Measurements from ENCODE around the gene SALL4. TPM values are rescaled to one million over a fixed set of nuclear protein-coding genes. Genes with fewer than 3 reads are reported as not detected.
"Not testable (repeated sequence)": the region's sequence is repeated elsewhere in the genome, so short reads cannot be mapped to it uniquely, and the experiment has no call there.

The SALL4 gene
- total RNA-seq, 6 experiments from 2014 or later = 0.24 to 0.63 (median 0.40) TPM

- TF ChIP-seq CTCF (IDR thresholded peaks at IDR 0.05) (no peak), POLR2A (IDR thresholded peaks at IDR 0.05) (no peak)
- no peak for ATAC-seq
- no peaks in the 10 kb centered on the region for H3K27me3 ChIP-seq
- intact Hi-C loops (cut with DNase I) = no loop called here
- no peaks in the 10 kb centered on the region for H3K9me3 ChIP-seq
- no peak overlapping the region for H3K4me3 ChIP-seq
- 79% methylated on average over 14 of the region's 14 CpGs for WGBS (ENCODE audit: insufficient coverage, low coverage, low lambda C conversion rate, missing lambda C conversion rate)
- H3K36me3 ChIP-seq = no peaks in the 10 kb centered on the region
- H3K4me1 ChIP-seq = peaks cover 0 to 12% (median 3%) of the 10 kb centered on the region in 4 donors
- H3K27ac ChIP-seq = no peak overlapping the region
- DNase-seq = no peak
These were observed 42.4 kb downstream of the SALL4 start for GRCh38 chr20:51759769-51760510.

- TF ChIP-seq CTCF (IDR thresholded peaks at IDR 0.05) (no peak), POLR2A (IDR thresholded peaks at IDR 0.05) (peak; percentile 34)
- Histone ChIP-seq H3K4me1 (peaks cover 0 to 12% (median 3%) of the 10 kb centered on the region in 4 donors), H3K27me3 (no peaks in the 10 kb centered on the region), H3K27ac (peak overlapping the region in 2 of 3 donors; percentile 56 to 59), H3K4me3 (no peak overlapping the region), H3K9me3 (no peaks in the 10 kb centered on the region), H3K36me3 (no peaks in the 10 kb centered on the region)
- ATAC-seq (peak; percentile 97 to 99 (median 99)), DNase-seq (peak; percentile 89 to 95 (median 91))
- intact Hi-C loops (cut with DNase I) = no loop called here
- WGBS (ENCODE audit: insufficient coverage, low coverage, low lambda C conversion rate, missing lambda C conversion rate) = 41% methylated on average over 8 of the region's 12 CpGs
These were observed 43.3 kb downstream of the SALL4 start for GRCh38 chr20:51758978-51759544.

GRCh38 chr20:51757226-51757625 is 45.1 kb downstream of the SALL4 start:
- H3K4me1 ChIP-seq = peaks cover 0 to 21% (median 7%) of the 10 kb centered on the region in 4 donors
- no peak for DNase-seq
- no peak overlapping the region for H3K27ac ChIP-seq
- intact Hi-C loops (cut with DNase I) = no loop called here
- H3K36me3 ChIP-seq = no peaks in the 10 kb centered on the region
- no peaks in the 10 kb centered on the region for H3K27me3 ChIP-seq
- WGBS (ENCODE audit: insufficient coverage, low coverage, low lambda C conversion rate, missing lambda C conversion rate) = 100% methylated on average over 2 of the region's 10 CpGs
- H3K4me3 ChIP-seq = no peak overlapping the region
- TF ChIP-seq POLR2A (IDR thresholded peaks at IDR 0.05) = no peak
- no peak for TF ChIP-seq CTCF (IDR thresholded peaks at IDR 0.05)
- no peaks in the 10 kb centered on the region for H3K9me3 ChIP-seq
- ATAC-seq = no peak

GRCh38 chr20:51756653-51757052 is 45.7 kb downstream of the SALL4 start:
- intact Hi-C loops (cut with DNase I) = no loop called here
- Histone ChIP-seq H3K4me3 (no peak overlapping the region), H3K27ac (no peak overlapping the region), H3K36me3 (no peaks in the 10 kb centered on the region), H3K4me1 (peaks cover 0 to 24% (median 9%) of the 10 kb centered on the region in 4 donors), H3K9me3 (no peaks in the 10 kb centered on the region), H3K27me3 (no peaks in the 10 kb centered on the region)
- WGBS (ENCODE audit: insufficient coverage, low coverage, low lambda C conversion rate, missing lambda C conversion rate) = 82% methylated on average over 3 of the region's 3 CpGs
- TF ChIP-seq POLR2A (IDR thresholded peaks at IDR 0.05) (no peak), CTCF (IDR thresholded peaks at IDR 0.05) (no peak)
- DNase-seq (no peak), ATAC-seq (no peak)

DNA sequence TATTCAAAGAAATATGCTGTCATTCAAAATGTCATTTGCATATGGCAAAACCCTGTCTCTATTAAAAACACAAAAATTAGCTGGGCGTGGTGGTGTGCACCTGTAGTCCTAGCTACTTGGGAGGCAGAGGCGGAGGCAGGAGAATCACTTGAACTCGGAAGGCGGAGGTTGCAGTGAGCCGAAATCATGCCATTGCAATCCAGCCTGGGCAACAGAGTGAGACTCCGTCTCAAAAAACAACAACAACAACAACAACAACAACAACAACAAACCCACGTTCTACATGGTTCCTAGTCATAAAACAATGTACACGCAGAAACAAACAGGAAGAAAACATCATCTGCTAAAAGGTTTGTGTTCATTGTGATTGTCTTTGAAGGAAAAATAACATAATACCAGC is 49.1 kb downstream of the SALL4 start:
- H3K4me3 ChIP-seq; DNase-seq; H3K36me3 ChIP-seq; H3K27me3 ChIP-seq; intact Hi-C loops (cut with DNase I); H3K9me3 ChIP-seq; ATAC-seq: not testable (repeated sequence)
- 90% methylated on average over 7 of the region's 8 CpGs for WGBS (ENCODE audit: insufficient coverage, low coverage, low lambda C conversion rate, missing lambda C conversion rate)
- H3K27ac ChIP-seq = peak overlapping the region in 1 of 3 donors; percentile 47
- H3K4me1 ChIP-seq = peaks cover 0 to 24% (median 13%) of the 10 kb centered on the region in 4 donors

Data from right lobe of liver (tissue), 6 donors.